GM21528 (cell line): ENCODE measurements around the gene CTRB1.

Experiments
- ATAC-seq: cut with Tn5 transposase; IDR thresholded peaks from one replicate; pipeline ENCODE4 v1.9.1; 2021; ENCODE audit warnings: mild to moderate bottlenecking, moderate library complexity; ENCODE audit not compliant: unreplicated experiment, low FRiP score

The CTRB1 gene

DNA sequence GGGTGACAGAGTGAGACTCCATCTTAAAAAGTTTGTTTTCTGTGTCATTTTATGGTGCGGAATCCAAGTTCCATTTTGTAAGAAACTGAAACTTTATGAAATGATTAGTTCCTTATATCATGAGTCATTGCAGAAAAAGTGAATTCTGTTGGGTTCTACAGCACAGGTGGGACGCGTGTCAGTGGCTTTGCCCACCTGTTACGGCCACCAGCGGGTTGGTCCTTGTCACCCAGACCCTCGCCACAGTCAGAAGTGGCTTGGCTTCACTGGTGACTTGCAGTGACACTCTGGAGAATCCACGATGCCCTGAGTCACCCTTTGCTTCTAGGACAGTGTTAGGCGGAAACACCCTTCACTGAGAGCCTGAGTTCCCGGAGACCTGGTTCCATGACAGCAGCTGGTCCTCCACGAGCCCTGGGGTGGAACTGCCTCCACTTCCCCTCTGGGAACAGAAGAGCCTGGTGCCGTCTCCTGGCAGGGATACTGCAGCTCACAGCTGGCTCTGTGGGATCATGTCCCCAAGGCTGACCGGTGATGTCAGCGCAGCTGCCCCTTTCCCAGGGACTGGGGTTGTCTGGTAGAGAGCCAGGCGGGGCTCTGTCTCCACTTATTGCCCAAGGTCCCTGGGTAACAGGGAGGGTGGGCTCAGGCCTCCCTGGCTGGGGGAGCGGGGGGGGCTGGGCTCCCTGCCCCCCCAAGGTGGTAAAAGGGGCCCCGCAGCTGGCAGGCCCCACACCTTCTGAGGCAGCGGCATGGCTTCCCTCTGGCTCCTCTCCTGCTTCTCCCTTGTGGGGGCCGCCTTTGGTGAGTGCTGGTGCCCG lies at the start of gene CTRB1:
Gene CTRB1, plus strand, starts transcription at position 733 of the 821 bp plus-strand sequence. Its CDS starts 20 bp downstream, at position 753.
- peak; percentile 70 for ATAC-seq

- ATAC-seq, result no peak
Observed at GRCh38 chr16:75169899-75170405, 48.8 kb upstream of the CTRB1 start.

- no peak for ATAC-seq
Observed at GRCh38 chr16:75172578-75172977, 46.2 kb upstream of the CTRB1 start.

GRCh38 chr16:75175074-75175473 lies 43.7 kb upstream of the CTRB1 start:
- ATAC-seq, result no peak

DNA sequence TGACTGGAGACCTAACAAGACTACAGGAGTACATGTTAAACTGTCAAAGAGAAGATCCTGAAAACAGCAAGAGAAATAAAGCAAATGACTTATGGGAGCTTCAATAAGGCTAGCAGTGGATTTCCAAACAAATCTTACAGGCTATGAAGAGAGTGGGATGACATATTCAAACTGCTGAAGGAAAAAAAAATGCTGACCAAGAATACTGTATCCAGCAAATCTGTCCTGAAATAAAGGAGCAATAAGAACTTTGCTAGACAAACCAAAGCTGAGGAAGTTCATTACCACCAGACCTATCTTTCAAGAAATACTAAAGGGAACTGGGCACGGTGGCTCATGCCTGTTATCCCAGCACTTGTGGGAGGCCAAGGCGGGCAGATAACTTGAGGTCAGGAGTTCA lies 41.9 kb upstream of the CTRB1 start:
- no peak for ATAC-seq

DNA sequence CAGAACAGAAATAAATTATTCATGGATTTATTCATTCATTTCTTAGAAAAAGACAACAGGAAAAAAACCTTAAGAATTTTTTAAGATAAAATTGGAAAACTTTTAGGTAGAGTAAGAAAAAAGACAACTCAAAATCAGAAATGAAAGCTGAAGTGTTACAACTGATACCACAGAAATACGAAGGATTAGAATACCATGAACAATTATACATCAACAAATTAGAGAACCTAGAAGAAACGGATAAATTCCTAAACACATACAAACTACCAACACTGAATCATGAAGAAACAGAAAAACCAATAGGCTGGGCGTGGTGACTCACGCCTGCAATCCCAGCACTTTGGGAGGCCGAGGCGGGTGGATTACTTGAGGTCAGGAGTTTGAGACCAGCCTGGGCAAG lies 39.6 kb upstream of the CTRB1 start:
- no peak for ATAC-seq

DNA sequence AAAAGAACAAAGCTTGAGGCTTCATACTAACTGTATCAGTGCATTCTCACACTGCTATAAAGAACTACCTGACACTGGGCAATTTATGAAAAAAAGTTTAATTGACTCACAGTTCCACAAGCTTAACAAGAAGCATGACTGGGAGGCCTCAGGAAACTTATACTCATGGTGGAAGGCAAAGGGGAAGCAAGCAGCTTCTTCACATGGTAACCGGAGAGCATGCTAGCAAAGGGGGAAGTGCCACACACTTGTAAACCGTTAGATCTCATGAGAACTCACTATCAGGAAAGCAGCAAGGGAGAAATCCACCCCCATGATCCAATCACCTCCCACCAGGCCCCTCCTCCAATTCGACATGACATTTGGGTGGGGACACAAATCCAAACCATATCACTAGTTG lies 37.2 kb upstream of the CTRB1 start:
- ATAC-seq, result no peak

- no peak for ATAC-seq
Observed at GRCh38 chr16:75188832-75189477, 29.8 kb upstream of the CTRB1 start.

DNA sequence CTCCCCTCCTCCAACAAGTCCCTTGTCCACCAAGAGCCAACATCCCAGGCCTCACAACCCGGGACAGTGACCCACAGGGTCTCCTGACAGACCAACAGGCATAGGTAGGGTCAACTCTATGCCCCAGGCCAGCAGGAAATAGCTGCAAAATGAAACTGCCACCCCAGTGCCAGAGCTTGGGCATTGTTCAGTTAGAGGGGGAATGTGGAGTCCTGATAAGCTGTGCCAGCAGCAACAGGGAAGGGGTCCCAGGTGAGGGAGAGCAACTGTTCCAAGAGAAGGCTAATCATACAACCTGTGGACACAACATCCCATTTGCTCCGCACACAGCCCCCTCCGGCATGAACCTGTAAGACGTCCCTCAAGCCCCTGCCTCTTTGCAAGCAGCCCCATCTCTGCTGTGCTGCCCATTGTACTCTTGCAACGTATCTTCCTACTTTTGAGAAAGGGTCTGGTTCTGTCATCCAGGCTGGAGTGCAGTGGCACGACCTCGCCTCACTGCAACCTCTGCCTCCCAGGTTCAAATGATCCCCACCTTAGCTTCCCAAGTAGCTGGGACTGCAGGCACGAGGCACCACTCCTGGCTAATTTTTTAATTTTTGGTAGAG lies 29.0 kb upstream of the CTRB1 start:
- ATAC-seq, result no peak

DNA sequence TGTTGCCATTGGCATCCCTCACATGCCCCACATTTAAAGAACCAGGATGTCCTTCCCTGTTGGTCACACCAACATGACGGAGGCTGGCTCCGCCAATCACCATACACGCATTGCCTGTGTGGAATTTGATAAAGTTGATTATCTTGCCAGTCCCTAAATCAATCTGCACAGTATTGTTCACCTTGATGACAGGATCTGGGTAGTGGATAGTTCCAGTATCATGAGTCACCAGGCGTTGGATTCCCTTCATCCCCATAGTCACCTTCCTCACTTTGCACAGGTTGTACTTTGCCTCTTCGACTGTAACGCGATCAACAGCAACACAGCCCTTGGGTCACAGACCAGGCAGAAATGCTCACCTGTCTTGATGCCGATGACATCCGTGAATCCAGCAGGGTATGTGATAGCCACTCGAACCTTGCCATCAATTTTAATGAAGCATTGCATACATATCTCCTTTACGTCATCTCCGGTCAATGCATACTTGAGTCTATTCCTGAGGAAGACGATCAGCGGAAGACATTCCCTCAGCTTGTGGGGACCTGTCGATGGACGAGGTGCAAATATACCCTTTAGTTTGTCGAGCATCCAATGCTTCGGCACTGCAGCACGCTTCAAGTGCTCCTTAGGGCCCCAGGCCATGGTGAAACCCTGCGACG lies 26.1 kb upstream of the CTRB1 start:
- ATAC-seq, result no peak

GRCh38 chr16:75193265-75193650 lies 25.5 kb upstream of the CTRB1 start:
- no peak for ATAC-seq

GRCh38 chr16:75193730-75194444 lies 24.9 kb upstream of the CTRB1 start:
- ATAC-seq, result no peak

- ATAC-seq, result no peak
Observed at GRCh38 chr16:75195811-75196790, 22.7 kb upstream of the CTRB1 start.

- ATAC-seq, result no peak
Observed at GRCh38 chr16:75196836-75197235, 22.0 kb upstream of the CTRB1 start.

DNA sequence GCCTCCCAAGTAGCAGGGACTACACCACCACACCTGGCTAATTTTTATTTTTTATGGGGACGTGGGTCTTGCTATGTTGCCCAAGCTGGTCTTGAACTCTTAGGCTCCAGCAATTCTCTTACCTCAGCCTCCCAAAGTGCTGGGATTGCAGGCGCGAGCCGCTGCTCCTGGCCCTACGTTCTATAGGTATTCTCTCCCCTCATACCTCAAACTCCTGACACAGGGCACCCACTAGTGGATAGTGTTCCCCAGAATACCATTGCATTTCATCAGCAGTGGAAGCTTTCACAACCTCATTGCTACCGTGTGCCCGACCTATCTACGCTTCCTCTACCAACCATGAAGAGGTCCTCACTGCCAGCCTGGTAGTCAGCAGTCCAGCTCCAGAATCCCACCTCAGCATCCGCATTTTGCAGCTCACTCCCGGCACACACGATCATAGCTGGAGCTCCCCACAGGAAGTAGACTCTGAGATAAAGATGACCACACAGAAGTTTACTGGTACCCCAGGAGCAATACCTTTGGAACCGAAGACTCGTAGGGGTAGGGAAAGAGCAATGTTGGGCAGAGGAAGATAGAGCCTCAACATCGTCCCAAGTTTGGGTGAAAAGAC lies 21.2 kb upstream of the CTRB1 start:
- ATAC-seq, result no peak

GRCh38 chr16:75198135-75198600 lies 20.6 kb upstream of the CTRB1 start:
- ATAC-seq, result no peak

DNA sequence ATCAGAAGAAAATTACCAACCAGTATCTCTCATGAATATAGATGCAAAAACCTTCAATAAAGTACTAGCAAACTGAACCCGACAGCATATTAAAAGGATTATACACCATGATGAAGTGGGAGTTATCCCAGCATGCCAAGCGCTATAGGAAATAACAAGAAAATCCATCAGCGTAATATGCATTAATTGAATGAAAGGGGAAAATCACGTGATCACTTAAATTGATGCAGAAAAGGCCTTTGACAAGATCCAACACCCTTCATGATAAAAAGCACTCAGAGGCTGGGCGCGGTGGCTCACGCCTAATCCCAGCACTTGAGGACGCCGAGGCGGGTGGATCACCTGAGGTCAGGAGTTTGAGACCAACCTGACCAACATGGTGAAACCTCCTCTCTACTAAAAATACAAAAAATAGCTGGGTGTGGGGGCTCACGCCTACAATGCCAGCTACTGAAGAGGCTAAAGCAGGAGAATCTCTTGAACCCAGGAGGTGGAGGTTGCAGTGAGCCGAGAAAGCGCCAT lies 16.7 kb upstream of the CTRB1 start:
- ATAC-seq, result no peak

DNA sequence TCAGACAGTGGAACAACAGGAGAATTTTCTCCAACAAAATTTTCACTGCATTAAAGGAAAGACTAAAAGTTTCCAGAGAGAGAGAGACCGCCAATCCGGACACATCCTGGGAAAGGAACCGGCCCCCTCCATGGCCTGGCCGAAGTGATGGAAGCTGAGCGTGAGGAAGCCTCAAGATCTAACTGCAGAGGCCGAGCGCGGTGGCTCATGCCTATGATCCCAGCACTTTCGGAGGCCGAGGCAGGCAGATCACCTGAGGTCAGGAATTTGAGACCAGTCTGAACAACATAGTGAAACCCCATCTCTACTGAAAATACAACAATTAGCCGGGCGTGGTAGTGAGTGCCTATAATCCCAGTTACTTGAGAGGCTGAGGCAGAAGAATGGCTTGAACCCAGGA lies 15.7 kb upstream of the CTRB1 start:
- ATAC-seq, result no peak
